Endothelial cell of umbilical vein (primary cell): ENCODE measurements around the gene CT47A1.

Source experiments
- FOS ChIP-seq: IDR thresholded peaks from 2 replicates; pipeline ENCODE4 v1.6.1; 2011; ENCODE audit warnings: mild to moderate bottlenecking, low read length, moderate library complexity, borderline replicate concordance; ENCODE audit not compliant: insufficient read depth
- GATA2 ChIP-seq: IDR thresholded peaks from 2 replicates; pipeline ENCODE4 v1.7.0; 2011; ENCODE audit warnings: low read depth, mild to moderate bottlenecking, moderate library complexity, mixed read lengths, low read length; ENCODE audit not compliant: insufficient read length, insufficient read depth
- MYC ChIP-seq: IDR thresholded peaks from one replicate; pipeline ENCODE4 v1.6.1; 2011; ENCODE audit warnings: mild to moderate bottlenecking, low read depth, low read length
- POLR2A ChIP-seq: IDR thresholded peaks from 2 replicates; pipeline ENCODE4 v1.6.1; 2012; ENCODE audit warnings: low read depth, mild to moderate bottlenecking, control low read depth, low read length
- POLR2AphosphoS5 ChIP-seq: IDR thresholded peaks from 2 replicates; pipeline ENCODE4 v1.6.1; 2012; ENCODE audit warnings: low read depth, mild to moderate bottlenecking, control low read depth, low read length, moderate library complexity; ENCODE audit not compliant: insufficient read depth
- TF ChIP-seq, protein P1 (sequence below), 2 donors: IDR thresholded peaks; 1 replicate in 1 of 2; 2 replicates in 1 of 2; pipeline ENCODE4 v1.5.1; 2011; ENCODE audit warnings: low read length in 2 of 2, mild to moderate bottlenecking in 2 of 2, moderate library complexity in 2 of 2, control low read depth in 1 of 2, inconsistent platforms in 1 of 2, low read depth in 1 of 2; ENCODE audit not compliant: insufficient read depth in 1 of 2; ENCODE audit errors: extremely low read depth in 1 of 2
- TF ChIP-seq, protein P2 (sequence below): IDR thresholded peaks from 2 replicates; pipeline ENCODE4 v1.6.1; 2011; ENCODE audit not compliant: insufficient read depth, insufficient read length

DNA sequence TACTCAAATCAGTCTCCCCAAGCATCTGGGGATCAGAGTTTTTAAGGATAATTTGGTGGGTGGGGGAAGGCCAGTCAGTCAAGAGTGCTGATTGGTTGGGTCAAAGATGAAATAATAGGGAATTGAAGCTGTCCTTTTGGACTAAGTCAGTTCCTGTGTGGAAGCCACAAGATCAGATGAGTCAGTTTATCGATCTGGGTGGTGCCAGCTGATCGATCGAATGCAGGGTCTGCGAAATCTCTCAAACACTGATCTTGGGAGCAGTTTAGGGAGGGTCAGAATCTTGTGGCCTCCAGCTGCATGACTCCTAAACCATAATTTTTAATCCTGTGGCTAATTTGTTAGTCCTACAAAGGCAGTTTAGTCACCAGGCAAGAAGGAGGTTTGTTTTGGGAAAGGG lies 44.5 kb upstream of the CT47A1 start:
- TF ChIP-seq, protein P1, sequence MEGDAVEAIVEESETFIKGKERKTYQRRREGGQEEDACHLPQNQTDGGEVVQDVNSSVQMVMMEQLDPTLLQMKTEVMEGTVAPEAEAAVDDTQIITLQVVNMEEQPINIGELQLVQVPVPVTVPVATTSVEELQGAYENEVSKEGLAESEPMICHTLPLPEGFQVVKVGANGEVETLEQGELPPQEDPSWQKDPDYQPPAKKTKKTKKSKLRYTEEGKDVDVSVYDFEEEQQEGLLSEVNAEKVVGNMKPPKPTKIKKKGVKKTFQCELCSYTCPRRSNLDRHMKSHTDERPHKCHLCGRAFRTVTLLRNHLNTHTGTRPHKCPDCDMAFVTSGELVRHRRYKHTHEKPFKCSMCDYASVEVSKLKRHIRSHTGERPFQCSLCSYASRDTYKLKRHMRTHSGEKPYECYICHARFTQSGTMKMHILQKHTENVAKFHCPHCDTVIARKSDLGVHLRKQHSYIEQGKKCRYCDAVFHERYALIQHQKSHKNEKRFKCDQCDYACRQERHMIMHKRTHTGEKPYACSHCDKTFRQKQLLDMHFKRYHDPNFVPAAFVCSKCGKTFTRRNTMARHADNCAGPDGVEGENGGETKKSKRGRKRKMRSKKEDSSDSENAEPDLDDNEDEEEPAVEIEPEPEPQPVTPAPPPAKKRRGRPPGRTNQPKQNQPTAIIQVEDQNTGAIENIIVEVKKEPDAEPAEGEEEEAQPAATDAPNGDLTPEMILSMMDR (IDR thresholded peaks at IDR 0.05; ENCODE audit: extremely low read depth in 1 of 2, insufficient read depth in 1 of 2, low read depth in 1 of 2, low read length in 2 of 2) = no peak
- TF ChIP-seq, protein P2, sequence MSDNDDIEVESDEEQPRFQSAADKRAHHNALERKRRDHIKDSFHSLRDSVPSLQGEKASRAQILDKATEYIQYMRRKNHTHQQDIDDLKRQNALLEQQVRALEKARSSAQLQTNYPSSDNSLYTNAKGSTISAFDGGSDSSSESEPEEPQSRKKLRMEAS = no peak
- TF ChIP-seq POLR2AphosphoS5 = no peak
- no peak for TF ChIP-seq MYC
- no peak for TF ChIP-seq POLR2A
- no peak for TF ChIP-seq FOS
- TF ChIP-seq GATA2 = no peak
